ENCODE results near the gene DENND10. TPM values are rescaled to one million over a fixed set of nuclear protein-coding genes. Genes with fewer than 3 reads are reported as not detected.
A peak's percentile ranks its signal among the peaks of the same experiment; 100 is the strongest.

Gene DENND10, protein sequence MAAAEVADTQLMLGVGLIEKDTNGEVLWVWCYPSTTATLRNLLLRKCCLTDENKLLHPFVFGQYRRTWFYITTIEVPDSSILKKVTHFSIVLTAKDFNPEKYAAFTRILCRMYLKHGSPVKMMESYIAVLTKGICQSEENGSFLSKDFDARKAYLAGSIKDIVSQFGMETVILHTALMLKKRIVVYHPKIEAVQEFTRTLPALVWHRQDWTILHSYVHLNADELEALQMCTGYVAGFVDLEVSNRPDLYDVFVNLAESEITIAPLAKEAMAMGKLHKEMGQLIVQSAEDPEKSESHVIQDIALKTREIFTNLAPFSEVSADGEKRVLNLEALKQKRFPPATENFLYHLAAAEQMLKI
- 10 to 100 TPM; 27.9 to 32.0 TPM for total RNA-seq
- 10 to 100 TPM; 11.7 to 30.2 TPM for polyA plus RNA-seq
- long read RNA-seq, donor 1, transcript FAM45A-201 (9 exons, 1,648 nt): major isoform, 7 of 52 reads
- long read RNA-seq, donor 1, partial matches to known transcripts: 29 of 52 reads
- long read RNA-seq, donor 1, other reads (novel, unspliced or antisense): 15 of 52 reads
- long read RNA-seq, donor 2, partial matches to known transcripts: 0 of 2 reads
- long read RNA-seq, donor 2, other reads (novel, unspliced or antisense): 0 of 2 reads
- long read RNA-seq, donor 3, partial matches to known transcripts: 9 of 12 reads
- long read RNA-seq, donor 3, other reads (novel, unspliced or antisense): 0 of 12 reads
- long read RNA-seq, donor 4, partial matches to known transcripts: 145 of 150 reads
- long read RNA-seq, donor 4, other reads (novel, unspliced or antisense): 0 of 150 reads
- long read RNA-seq, donor 5, partial matches to known transcripts: 542 of 760 reads
- long read RNA-seq, donor 5, other reads (novel, unspliced or antisense): 213 of 760 reads

DNA sequence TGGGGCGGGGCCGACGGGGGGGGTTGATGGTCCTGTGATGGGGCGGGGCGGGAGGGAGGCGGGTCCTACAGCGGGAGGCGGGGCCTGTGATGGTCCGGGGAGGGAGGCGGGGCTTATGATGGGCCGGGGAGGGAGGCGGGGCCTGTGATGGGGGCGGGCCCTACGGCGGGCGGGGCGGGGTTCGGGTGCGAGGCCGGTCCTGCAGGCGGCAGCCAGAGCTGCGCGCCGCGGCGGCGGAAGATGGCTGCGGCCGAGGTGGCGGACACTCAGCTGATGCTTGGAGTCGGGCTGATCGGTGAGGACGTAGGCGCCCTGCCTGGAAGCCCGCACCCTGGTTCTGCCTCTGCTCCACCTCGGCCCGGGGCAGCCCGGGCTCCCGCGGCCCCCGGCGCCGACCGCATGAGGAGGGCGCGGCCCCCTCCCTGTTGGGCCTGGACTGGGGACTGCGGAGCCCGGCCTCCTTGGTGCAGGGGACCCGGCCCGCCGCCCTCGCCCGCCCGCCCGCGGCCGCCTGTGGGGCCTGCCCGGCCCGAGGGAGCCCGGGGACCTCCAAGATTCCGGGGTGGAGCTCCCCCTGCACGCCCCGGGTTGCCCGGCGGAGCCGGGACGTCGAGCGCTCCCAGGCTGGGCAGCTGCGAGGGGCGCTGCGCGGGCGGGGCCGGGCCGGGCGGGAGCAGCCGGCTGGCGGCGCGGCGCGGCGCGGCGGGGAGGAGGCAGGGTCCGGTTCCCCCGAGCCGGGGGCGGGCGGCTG, at the start of gene DENND10:
Gene DENND10 (plus strand): TSS at position 211 of the 751 bp plus-strand sequence. CDS start 30 bp downstream, at position 241.
- TF ChIP-seq CTCF (IDR thresholded peaks at IDR 0.05; ENCODE audit: control extremely low read depth, extremely low read depth): no peak
- Histone ChIP-seq H3K9me3 (ENCODE audit: control insufficient read depth in 4 of 4, insufficient read depth in 3 of 4, low read length in 3 of 4) (no peaks in the 10 kb centered on the region), H3K4me1 (ENCODE audit: control insufficient read depth in 5 of 5, insufficient read depth in 5 of 5, low read length in 5 of 5) (peaks cover 0 to 11% (median 2%) of the 10 kb centered on the region in 5 donors), H3K27ac (ENCODE audit: low read depth in 1 of 2, low read length in 1 of 2) (peak within 1 kb of the TSS; percentile 68 to 82), H3K9ac (ENCODE audit: insufficient read depth in 1 of 2, low read length in 2 of 2) (peak within 1 kb of the TSS in 1 of 2 donors; percentile 42), H3K27me3 (ENCODE audit: control insufficient read depth in 3 of 3, insufficient read depth in 3 of 3, low read length in 2 of 3) (no peaks in the 10 kb centered on the region), H3K4me3 (peak within 1 kb of the TSS; percentile 90), H3K36me3 (ENCODE audit: control insufficient read depth in 4 of 4, insufficient read depth in 4 of 4, low read length in 4 of 4) (peaks cover 0 to 7% (median 3%) of the 10 kb centered on the region in 4 donors)
- 1% methylated on average over 39 to 91 of the region's 91 CpGs for WGBS, 2 donors
- DNase-seq (peak; percentile 79 to 91 (median 88)), ATAC-seq (ENCODE audit: insufficient read depth, low FRiP score) (peak; percentile 91)

GRCh38 chr10:119055472-119055871, 48.4 kb upstream of the DENND10 start:
- Histone ChIP-seq H3K27me3 (ENCODE audit: control insufficient read depth in 3 of 3, insufficient read depth in 3 of 3, low read length in 2 of 3) (no peaks in the 10 kb centered on the region), H3K9me3 (ENCODE audit: control insufficient read depth in 4 of 4, insufficient read depth in 3 of 4, low read length in 3 of 4) (no peaks in the 10 kb centered on the region), H3K27ac (ENCODE audit: low read depth in 1 of 2, low read length in 1 of 2) (no peak overlapping the region), H3K4me1 (ENCODE audit: control insufficient read depth in 5 of 5, insufficient read depth in 5 of 5, low read length in 5 of 5) (no peaks in the 10 kb centered on the region), H3K4me3 (no peak overlapping the region), H3K9ac (ENCODE audit: insufficient read depth in 1 of 2, low read length in 2 of 2) (no peak overlapping the region), H3K36me3 (ENCODE audit: control insufficient read depth in 4 of 4, insufficient read depth in 4 of 4, low read length in 4 of 4) (peaks cover 42 to 82% (median 65%) of the 10 kb centered on the region in 4 donors)
- DNase-seq: no peak
- TF ChIP-seq CTCF (IDR thresholded peaks at IDR 0.05; ENCODE audit: control extremely low read depth, extremely low read depth): no peak
- 86 to 97% methylated on average over 1 of the region's 1 CpG for WGBS, 2 donors
- no peak for ATAC-seq (ENCODE audit: insufficient read depth, low FRiP score)

GRCh38 chr10:119058010-119058409, 45.9 kb upstream of the DENND10 start:
- peaks cover 34 to 75% (median 56%) of the 10 kb centered on the region in 4 donors for H3K36me3 ChIP-seq (ENCODE audit: control insufficient read depth in 4 of 4, insufficient read depth in 4 of 4, low read length in 4 of 4)
- ATAC-seq (ENCODE audit: insufficient read depth, low FRiP score): no peak
- no peak for TF ChIP-seq CTCF (IDR thresholded peaks at IDR 0.05; ENCODE audit: control extremely low read depth, extremely low read depth)

More at GRCh38 chr10:119058010-119058409, 45.9 kb upstream of the DENND10 start:
- Histone ChIP-seq H3K4me3 (no peak overlapping the region), H3K27ac (ENCODE audit: low read depth in 1 of 2, low read length in 1 of 2) (no peak overlapping the region), H3K9me3 (ENCODE audit: control insufficient read depth in 4 of 4, insufficient read depth in 3 of 4, low read length in 3 of 4) (no peaks in the 10 kb centered on the region), H3K4me1 (ENCODE audit: control insufficient read depth in 5 of 5, insufficient read depth in 5 of 5, low read length in 5 of 5) (no peaks in the 10 kb centered on the region), H3K9ac (ENCODE audit: insufficient read depth in 1 of 2, low read length in 2 of 2) (no peak overlapping the region), H3K27me3 (ENCODE audit: control insufficient read depth in 3 of 3, insufficient read depth in 3 of 3, low read length in 2 of 3) (no peaks in the 10 kb centered on the region)
- no peak for DNase-seq
- WGBS, 2 donors: 92% methylated on average over 11 of the region's 11 CpGs
